HG03039 (cell line): ENCODE data around the gene SMPD1.

Source experiments
- ATAC-seq: cut with Tn5 transposase; IDR thresholded peaks from one replicate; pipeline ENCODE4 v1.9.1; 2021; ENCODE audit warnings: mild to moderate bottlenecking, moderate library complexity; ENCODE audit not compliant: unreplicated experiment

The SMPD1 gene

GRCh38 chr11:6410695-6411430 lies 20.6 kb downstream of the SMPD1 start:
- no peak for ATAC-seq

DNA sequence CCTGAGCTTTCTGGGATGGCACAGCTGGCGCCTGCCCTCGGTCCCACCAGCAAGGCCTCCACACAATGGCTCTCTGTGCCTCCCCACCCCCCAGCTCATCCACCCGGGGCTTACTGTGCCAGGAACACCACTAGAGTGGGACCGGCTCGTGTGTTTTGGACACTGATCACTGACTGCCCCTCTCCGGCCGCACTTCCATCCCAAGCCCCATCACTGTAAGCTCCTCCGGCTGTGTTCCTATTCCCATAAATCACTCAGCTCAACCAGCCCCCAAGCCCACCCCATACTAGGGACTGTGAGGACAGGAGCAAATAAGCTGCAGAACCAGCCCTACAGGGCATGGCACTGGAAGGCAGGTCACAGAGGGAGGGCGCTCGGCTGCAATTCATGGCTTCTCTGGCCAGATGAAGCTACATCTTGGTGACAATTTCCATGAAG lies 21.3 kb downstream of the SMPD1 start:
- no peak for ATAC-seq

DNA sequence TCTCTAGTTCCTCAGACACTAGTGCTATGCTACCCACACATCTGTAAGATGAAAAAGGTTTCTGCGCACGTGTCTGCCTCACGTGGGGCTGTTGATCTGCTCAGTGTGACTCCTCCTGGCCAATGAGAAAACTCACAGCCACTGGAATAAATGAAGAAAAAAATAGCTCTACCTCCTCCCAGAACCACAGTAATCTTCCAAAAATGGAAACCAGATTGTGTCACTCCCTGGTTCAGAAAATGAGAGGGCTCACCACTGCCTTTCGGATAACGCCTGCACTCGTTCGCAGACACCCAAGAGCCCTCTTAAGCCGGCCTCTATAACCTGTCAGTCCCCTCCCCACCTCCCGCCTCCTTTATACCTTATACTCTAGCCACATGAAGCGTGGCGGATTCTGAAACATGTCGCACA lies 23.5 kb downstream of the SMPD1 start:
- ATAC-seq: no peak

GRCh38 chr11:6414874-6415328 lies 24.6 kb downstream of the SMPD1 start:
- ATAC-seq: no peak

- ATAC-seq: no peak
Observed at GRCh38 chr11:6415797-6416196, 25.5 kb downstream of the SMPD1 start.

- ATAC-seq: no peak
Observed at GRCh38 chr11:6417907-6418556, 27.8 kb downstream of the SMPD1 start.

GRCh38 chr11:6418557-6419008 lies 28.3 kb downstream of the SMPD1 start:
- no peak for ATAC-seq

DNA sequence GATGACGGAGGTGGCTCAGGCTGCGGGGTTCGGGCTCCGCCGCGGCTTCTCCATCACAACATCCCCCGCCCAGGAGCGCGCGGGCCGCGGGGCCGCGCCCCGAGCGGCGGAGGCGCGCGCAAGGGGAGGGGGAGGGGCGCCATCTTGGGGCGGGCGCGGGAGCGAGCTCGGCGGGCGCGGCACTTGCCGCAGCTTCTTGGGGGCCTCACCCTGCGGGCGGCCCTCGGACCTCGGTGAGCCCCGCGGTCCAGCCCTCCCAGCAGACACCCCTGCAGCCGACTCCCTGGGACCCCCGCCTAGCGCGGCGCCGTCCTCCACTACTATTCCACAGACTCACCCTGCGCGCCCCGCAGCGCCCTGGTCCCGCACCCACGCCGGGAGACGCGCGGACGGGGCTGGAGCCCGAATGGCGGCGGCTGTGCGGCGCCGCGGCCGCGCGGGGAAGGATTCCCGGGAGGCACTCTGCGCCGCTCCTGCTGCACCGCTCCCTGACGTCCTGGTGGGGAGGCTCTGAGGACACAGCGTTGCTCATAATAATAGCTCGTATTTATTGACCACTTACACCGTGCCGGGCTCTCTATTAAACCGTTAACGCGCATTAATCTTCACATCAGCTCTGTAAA lies 28.8 kb downstream of the SMPD1 start, which contains the start of gene APBB1:
TSS of gene APBB1 (minus strand) at position 86 of the 623 bp plus-strand sequence. CDS start 7,747 bp downstream, outside the sequence.
- ATAC-seq: no peak

DNA sequence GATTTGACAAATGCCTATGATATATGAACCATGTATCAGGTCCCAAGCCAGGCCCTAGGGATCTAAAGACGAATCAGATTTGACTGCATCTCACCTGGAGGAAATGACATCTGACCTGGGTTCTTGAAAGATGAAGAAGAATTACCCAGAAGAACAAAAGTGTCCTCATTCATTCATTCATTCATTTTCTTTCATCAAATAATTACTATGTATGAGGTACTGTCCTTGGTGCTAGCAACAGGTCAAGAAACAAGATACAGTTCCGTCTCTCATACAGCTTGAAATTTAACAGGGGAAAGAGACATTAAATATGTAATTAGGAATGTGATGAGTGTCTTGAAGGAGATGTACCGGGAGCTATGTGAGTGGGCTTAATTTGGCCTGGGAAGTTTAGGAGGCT lies 30.4 kb downstream of the SMPD1 start:
- ATAC-seq: no peak

DNA sequence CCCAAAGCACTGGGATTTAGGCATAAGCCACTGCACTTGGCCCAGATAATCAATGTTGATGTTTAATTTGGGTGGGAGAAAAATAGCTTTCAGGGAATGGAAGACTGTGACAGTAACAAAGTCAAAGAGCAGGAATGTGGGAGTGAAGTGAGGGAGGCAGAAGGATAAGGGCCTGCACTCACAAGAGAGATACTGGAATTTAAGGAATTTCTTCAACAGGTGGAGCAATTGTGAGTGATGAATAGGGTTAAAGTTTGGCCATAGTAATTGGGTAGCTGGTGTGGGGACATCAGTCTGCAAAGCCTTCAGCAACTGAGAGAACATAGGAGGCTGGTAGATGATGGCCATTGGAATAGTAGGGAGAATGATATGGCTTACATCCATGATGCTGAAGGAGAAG lies 37.2 kb downstream of the SMPD1 start:
- no peak for ATAC-seq

- no peak for ATAC-seq
Observed at GRCh38 chr11:6431861-6432260, 41.6 kb downstream of the SMPD1 start.

DNA sequence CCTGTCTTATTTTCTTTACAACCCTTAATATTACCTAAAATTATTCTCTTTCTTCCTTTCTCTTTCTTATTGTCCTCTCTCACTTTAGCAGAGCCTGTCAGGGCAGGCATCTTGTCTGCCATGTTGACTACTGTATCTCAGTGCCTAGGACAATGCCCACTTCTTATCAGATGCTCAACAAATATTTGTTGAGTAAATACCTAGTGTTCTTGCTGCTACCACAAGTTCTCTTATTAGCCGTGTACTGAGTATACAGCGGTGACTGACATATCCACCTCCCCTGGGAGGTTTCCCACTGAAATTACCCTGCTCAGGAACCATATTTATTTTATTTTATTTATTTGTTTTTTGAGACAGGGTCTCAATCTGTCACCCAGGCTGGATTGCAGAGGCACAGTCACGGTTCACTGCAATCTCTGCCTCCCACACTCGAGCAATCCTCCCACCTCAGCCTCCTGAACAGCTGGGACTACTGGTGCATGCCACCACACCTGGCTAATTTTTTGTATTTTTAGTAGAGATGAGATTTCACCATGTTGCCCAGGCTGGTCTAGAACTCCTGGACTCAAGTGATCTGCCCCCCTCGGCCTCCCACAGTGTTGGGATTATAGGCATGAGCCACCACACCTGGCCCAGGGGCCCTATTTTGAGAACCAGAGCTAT lies 43.9 kb downstream of the SMPD1 start:
- ATAC-seq: no peak

GRCh38 chr11:6437423-6437822 lies 47.1 kb downstream of the SMPD1 start:
- ATAC-seq: no peak

GRCh38 chr11:6437993-6438392 lies 47.7 kb downstream of the SMPD1 start:
- no peak for ATAC-seq

GRCh38 chr11:6438979-6439571 lies 48.8 kb downstream of the SMPD1 start:
- no peak for ATAC-seq

DNA sequence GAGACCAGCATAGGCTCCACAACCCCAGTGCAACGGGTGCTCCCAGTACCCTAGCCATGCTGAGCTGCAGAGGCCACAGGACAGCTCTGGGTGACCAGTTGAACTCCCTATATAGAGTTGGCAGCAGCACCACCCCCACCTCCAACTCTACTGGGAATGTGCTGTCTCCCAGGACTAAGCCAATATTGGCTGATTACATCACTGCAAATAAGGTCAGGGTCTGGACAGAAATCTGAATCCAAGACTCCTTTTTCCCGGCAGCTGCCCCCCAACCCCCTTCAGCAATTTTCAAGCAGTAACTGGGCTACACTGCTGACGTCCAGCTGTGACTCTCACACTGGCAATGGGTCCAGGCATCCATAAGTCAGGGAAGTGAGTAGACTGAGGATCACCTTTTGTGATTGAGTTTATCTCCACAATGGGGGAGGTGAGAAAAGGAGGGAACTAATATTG lies 50.7 kb downstream of the SMPD1 start, which contains the start of gene HPX:
TSS of gene HPX (minus strand) at position 82 of the 453 bp plus-strand sequence. CDS start at position 58, 24 bp downstream.
- ATAC-seq: no peak

GRCh38 chr11:6442441-6442840 lies 52.2 kb downstream of the SMPD1 start:
- no peak for ATAC-seq

DNA sequence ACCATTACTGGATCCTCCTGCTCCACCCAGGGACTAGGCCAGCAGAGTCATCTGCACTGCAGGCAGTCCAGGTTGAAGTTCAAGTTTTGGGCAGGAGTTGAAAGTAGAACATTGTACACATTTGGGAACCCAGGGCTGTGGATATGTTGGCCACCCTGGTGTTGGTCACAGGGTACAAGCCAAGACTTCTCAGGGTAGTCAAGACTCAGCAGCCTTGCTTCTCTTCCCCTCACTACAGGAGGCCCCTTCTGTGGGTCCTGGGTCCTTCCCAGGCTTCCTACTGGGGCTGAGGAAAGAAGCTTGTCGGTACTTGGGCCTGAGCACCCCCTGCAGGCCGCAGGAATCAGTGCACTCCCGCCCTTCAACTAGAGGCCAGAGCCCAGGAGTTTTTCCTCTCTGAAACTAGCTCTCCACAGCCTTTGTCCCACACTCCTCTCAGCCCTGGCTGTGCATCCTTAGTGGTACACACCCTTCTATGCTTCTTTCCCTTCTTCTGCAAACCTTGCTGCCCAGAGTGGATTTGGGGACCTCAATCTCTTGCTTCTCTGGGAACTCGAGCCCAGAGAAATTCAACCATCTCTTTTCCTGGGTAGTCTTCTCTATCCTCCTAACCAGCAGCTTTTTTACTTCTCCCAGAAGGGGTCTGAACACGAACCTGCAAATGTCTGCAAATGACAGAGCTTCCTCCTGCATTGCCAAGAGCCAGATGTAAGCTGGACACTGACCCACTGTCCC lies 53.2 kb downstream of the SMPD1 start:
- peak; percentile 68 for ATAC-seq
